Measurements from ENCODE around the gene LYL1.
A peak's percentile ranks its signal among the peaks of the same experiment; 100 is the strongest.

The LYL1 gene

DNA sequence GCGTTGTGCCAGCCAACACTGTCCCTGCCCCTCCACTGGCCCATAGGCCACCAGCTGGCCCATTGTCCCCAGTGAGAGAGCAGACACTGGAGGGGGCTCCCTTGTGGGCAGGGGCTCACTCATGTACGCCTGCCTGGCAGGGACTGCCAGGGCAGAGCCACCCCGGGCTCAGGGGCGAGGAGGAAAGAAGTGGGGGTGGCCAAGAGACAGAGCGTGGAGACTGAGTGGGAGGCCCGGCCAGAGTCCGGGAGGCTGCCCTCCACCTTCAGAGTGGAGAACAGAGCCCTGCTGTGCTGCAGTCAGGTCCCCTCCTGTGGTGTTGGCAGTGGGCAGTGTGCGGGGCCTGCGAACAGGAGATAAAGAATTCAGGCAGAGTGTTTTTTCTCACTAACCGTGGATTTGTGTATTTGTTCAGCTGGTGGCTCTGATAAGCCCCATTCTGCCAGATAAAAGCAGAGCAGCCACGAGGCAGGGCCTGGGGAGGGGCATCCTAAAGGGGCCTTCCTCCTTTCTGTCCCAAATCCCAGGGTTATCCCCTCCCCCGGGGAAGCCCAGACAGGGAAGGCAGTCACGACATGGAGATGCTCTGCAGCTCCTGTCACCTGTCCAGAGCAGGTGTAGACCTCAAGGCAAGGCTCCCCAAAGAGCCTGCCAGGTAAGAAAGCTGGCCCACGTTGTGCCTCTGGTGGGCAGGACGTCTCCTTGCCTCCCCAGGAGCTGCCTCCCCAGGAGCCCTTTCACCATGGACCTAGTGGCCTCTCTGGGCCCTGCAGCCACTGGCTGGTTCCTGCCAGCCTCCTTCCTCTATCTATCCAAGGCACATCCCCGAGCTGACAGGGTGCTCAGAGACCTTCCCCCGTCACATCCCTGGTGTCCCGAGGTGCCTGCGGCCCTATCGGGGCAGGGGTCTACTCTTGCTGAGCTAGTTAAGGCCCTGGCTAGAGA is 33.0 kb downstream of the LYL1 start:
- no peak overlapping the region for H2AFZ ChIP-seq (ENCODE audit: low read length, unreplicated experiment)
- no peaks in the 10 kb centered on the region for H3K4me1 ChIP-seq (ENCODE audit: control insufficient read depth, insufficient read depth, low read length, unreplicated experiment)
- H3K27me3 ChIP-seq (ENCODE audit: insufficient read depth, low read length): no peaks in the 10 kb centered on the region
- no peak overlapping the region for H3K27ac ChIP-seq (ENCODE audit: low read depth, low read length)
- H3K79me2 ChIP-seq (ENCODE audit: control insufficient read depth, insufficient read depth, low read length, unreplicated experiment): peaks cover 17% of the 10 kb centered on the region
- H3K4me3 ChIP-seq (ENCODE audit: low read depth, low read length): no peak overlapping the region
- H3K36me3 ChIP-seq (ENCODE audit: insufficient read depth, low read length): no peaks in the 10 kb centered on the region

DNA sequence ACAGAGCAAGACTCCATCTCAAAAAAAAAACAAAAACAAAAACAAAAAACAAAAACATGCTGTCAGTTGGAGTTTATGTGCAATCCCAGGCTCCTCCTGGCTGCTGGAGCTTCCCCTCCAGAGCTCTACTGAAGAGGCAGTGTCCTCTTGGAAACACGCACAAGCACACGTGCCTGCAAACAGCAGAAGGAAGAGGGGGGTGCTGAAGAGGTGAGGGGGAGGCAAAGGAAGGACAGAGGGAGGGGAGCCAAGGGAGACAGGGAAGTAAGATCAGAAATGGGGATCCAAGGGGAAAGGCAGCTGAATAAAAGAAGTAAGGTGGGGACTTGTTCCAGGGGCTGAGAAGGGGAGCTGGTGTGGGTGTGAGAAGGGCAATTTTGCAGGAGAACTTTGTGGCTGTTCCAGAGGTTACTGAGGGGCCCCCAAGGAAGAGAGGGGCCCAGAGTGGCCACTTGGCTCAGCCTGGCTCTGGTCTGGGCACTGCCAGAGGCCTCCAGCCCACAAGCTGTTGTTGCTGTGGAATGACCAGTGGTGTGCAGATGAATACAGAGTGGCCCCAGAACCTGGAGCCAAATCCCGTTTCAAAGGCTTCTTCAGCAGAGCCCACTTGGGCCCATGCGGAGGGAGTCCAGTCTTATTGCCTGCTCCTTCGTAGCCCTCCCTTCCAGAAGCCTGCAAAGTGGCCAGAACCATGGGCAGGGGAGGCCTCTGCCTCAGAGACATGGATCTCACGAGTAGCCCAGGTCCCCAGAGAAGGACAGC is 34.4 kb downstream of the LYL1 start:
- H3K4me1 ChIP-seq (ENCODE audit: control insufficient read depth, insufficient read depth, low read length, unreplicated experiment): peaks cover under 1% of the 10 kb centered on the region
- H3K36me3 ChIP-seq (ENCODE audit: insufficient read depth, low read length): no peaks in the 10 kb centered on the region
- no peak overlapping the region for H3K27ac ChIP-seq (ENCODE audit: low read depth, low read length)
- no peaks in the 10 kb centered on the region for H3K27me3 ChIP-seq (ENCODE audit: insufficient read depth, low read length)
- no peak overlapping the region for H2AFZ ChIP-seq (ENCODE audit: low read length, unreplicated experiment)
- H3K79me2 ChIP-seq (ENCODE audit: control insufficient read depth, insufficient read depth, low read length, unreplicated experiment): peaks cover 26% of the 10 kb centered on the region
- H3K4me3 ChIP-seq (ENCODE audit: low read depth, low read length): no peak overlapping the region

DNA sequence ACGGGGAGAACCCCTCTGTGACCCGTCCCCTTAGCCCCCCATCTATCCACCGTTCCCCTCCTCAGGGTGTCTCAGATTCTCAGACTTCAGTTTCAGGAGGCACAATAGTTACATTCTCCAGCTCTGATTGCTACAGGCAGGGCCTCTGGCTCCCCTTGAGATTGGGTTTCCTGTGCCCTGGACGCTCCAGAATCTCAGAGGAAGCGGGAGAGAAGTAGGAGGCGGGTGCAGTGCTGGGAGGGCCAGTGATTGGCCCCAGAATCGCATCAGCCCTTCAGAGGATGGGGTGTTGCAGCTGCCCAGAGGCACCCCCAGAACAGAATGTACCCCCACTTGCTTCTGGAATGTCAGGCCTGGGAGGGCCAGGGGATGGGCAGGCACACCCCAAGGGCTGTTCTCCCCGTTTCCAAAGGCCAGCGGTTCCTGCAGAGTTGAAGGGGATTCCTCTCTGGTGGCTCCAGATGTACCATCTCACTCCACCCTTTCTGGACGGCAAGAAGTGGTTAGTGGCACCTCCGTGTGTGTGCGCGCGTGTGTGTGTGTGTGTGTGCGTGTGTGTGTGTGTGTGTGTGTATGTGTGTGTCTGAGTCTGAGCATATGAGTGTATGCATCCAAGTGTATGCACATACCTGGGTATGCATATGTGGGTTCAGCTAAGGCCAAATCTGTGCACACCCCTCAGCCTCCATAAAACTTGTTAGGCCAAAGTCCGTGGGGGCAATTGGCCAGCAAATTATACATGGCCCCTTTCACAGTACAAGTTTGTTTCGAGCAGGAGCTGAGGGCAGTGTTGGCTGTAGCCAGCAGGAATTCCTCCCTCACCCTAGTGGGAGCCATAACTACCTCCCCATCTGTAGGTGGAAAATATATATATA is 35.5 kb downstream of the LYL1 start:
- H3K79me2 ChIP-seq (ENCODE audit: control insufficient read depth, insufficient read depth, low read length, unreplicated experiment): peaks cover 37% of the 10 kb centered on the region
- H3K36me3 ChIP-seq (ENCODE audit: insufficient read depth, low read length): no peaks in the 10 kb centered on the region
- H3K27ac ChIP-seq (ENCODE audit: low read depth, low read length): no peak overlapping the region
- H2AFZ ChIP-seq (ENCODE audit: low read length, unreplicated experiment): no peak overlapping the region
- H3K4me3 ChIP-seq (ENCODE audit: low read depth, low read length): no peak overlapping the region
- peaks cover 3% of the 10 kb centered on the region for H3K4me1 ChIP-seq (ENCODE audit: control insufficient read depth, insufficient read depth, low read length, unreplicated experiment)
- no peaks in the 10 kb centered on the region for H3K27me3 ChIP-seq (ENCODE audit: insufficient read depth, low read length)

DNA sequence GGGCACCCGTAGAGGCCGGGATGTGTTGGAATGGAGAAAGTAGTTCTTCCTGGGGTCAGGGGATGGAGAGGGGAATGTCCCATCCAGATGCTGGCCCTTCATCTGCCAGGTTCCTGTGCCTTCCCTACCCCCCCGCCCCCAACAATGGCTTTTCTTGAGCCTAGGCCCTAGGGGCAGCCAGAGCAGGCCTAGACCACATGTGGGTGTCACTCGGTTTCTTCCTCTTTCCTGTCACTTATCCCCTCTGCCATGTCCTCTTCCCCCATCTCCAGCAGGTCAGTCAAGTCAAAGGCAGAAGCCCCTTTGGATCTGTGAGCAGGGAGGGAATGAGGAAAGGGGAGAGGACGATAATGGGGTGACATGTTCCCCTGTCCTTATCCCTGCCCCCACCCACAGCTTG is 36.4 kb downstream of the LYL1 start:
- no peaks in the 10 kb centered on the region for H3K27me3 ChIP-seq (ENCODE audit: insufficient read depth, low read length)
- no peak overlapping the region for H3K4me3 ChIP-seq (ENCODE audit: low read depth, low read length)
- peaks cover 43% of the 10 kb centered on the region for H3K79me2 ChIP-seq (ENCODE audit: control insufficient read depth, insufficient read depth, low read length, unreplicated experiment)
- peaks cover 9% of the 10 kb centered on the region for H3K4me1 ChIP-seq (ENCODE audit: control insufficient read depth, insufficient read depth, low read length, unreplicated experiment)
- H3K27ac ChIP-seq (ENCODE audit: low read depth, low read length): no peak overlapping the region
- no peak overlapping the region for H2AFZ ChIP-seq (ENCODE audit: low read length, unreplicated experiment)
- no peaks in the 10 kb centered on the region for H3K36me3 ChIP-seq (ENCODE audit: insufficient read depth, low read length)

DNA sequence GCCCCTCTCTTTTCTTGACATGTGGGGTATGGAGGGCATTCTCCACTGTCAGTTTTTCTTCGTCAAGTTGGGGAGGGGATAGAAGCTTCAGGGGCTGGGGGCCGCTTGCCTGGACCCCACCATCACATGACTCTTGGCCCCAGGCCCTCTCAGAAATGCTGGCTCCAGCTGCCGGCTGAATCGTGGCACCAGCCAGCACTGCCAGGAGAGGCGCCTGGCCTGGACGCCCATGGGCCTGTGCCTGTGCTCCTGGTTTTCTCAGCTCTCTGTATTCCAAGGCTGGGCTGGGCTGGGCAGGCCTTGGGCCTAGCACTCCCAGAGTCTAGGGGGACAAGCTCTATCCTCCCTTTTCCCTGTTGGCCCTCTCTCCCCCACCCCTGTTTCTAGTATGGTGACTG is 38.6 kb downstream of the LYL1 start:
- no peaks in the 10 kb centered on the region for H3K36me3 ChIP-seq (ENCODE audit: insufficient read depth, low read length)
- no peak overlapping the region for H3K27ac ChIP-seq (ENCODE audit: low read depth, low read length)
- H3K27me3 ChIP-seq (ENCODE audit: insufficient read depth, low read length): no peaks in the 10 kb centered on the region
- no peak overlapping the region for H3K4me3 ChIP-seq (ENCODE audit: low read depth, low read length)
- H3K79me2 ChIP-seq (ENCODE audit: control insufficient read depth, insufficient read depth, low read length, unreplicated experiment): peaks cover 56% of the 10 kb centered on the region
- peaks cover 26% of the 10 kb centered on the region for H3K4me1 ChIP-seq (ENCODE audit: control insufficient read depth, insufficient read depth, low read length, unreplicated experiment)
- no peak overlapping the region for H2AFZ ChIP-seq (ENCODE audit: low read length, unreplicated experiment)

DNA sequence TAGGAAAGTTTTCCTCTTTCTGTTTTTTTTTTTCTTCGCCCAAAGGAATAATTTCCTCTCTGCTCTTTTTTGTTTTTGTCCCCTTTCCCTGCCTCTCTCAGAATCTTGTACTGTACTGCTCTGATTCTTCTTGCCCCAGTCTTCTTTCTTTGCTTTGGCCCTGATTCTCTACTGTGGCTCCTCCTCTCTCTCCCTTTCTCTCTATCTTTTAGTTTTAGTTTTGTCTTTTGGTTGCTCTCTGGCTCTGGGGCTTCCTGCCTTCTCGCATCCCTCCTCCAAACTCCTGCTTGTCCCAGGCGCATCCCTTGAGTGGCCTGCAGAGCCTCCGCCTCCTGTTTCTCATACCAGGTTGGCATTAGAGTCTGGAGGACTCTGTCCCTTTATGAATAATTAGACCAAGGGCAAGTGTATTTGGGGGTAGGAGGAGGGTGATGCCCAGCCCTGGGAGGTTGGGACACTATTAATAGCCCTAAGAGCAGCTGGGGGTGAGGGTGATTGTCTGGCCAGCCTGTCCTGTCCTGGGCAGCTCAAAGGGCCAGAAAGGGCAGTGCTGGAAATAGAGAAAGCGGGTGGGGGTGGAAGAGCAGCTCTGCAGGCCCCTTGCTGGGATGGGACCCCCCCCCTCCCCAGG is 39.1 kb downstream of the LYL1 start:
- H3K4me1 ChIP-seq (ENCODE audit: control insufficient read depth, insufficient read depth, low read length, unreplicated experiment): peaks cover 26% of the 10 kb centered on the region
- no peaks in the 10 kb centered on the region for H3K27me3 ChIP-seq (ENCODE audit: insufficient read depth, low read length)
- H3K27ac ChIP-seq (ENCODE audit: low read depth, low read length): no peak overlapping the region

DNA sequence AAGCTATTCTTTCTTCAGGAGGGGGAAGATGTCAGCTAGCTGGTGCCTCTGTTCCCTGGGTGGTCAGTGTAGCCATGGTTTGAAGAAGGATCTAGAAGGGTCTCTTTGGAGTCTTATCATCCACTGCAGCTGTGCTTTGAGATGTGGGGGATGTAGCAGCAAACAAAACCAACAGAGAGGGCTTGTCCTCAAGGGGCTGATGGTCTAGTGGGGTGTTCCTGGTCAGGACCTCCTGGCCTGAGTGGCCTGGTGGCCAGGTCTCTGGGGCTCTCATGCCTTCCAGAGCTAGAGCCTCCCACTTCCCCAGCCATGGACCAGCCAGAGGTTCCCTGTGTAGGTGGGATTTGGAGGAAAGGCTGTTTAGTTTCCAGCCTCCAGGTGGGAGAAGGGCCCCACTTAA is 40.3 kb downstream of the LYL1 start:
- Histone ChIP-seq H3K36me3 (ENCODE audit: insufficient read depth, low read length) (no peaks in the 10 kb centered on the region), H3K79me2 (ENCODE audit: control insufficient read depth, insufficient read depth, low read length, unreplicated experiment) (peaks cover 59% of the 10 kb centered on the region), H2AFZ (ENCODE audit: low read length, unreplicated experiment) (no peak overlapping the region), H3K4me3 (ENCODE audit: low read depth, low read length) (no peak overlapping the region), H3K27me3 (ENCODE audit: insufficient read depth, low read length) (no peaks in the 10 kb centered on the region), H3K4me1 (ENCODE audit: control insufficient read depth, insufficient read depth, low read length, unreplicated experiment) (peaks cover 26% of the 10 kb centered on the region), H3K27ac (ENCODE audit: low read depth, low read length) (no peak overlapping the region)

More for the DNA sequence above, 39.1 kb downstream of the LYL1 start:
- no peak overlapping the region for H2AFZ ChIP-seq (ENCODE audit: low read length, unreplicated experiment)
- no peaks in the 10 kb centered on the region for H3K36me3 ChIP-seq (ENCODE audit: insufficient read depth, low read length)
- H3K79me2 ChIP-seq (ENCODE audit: control insufficient read depth, insufficient read depth, low read length, unreplicated experiment): peaks cover 61% of the 10 kb centered on the region
- H3K4me3 ChIP-seq (ENCODE audit: low read depth, low read length): no peak overlapping the region

DNA sequence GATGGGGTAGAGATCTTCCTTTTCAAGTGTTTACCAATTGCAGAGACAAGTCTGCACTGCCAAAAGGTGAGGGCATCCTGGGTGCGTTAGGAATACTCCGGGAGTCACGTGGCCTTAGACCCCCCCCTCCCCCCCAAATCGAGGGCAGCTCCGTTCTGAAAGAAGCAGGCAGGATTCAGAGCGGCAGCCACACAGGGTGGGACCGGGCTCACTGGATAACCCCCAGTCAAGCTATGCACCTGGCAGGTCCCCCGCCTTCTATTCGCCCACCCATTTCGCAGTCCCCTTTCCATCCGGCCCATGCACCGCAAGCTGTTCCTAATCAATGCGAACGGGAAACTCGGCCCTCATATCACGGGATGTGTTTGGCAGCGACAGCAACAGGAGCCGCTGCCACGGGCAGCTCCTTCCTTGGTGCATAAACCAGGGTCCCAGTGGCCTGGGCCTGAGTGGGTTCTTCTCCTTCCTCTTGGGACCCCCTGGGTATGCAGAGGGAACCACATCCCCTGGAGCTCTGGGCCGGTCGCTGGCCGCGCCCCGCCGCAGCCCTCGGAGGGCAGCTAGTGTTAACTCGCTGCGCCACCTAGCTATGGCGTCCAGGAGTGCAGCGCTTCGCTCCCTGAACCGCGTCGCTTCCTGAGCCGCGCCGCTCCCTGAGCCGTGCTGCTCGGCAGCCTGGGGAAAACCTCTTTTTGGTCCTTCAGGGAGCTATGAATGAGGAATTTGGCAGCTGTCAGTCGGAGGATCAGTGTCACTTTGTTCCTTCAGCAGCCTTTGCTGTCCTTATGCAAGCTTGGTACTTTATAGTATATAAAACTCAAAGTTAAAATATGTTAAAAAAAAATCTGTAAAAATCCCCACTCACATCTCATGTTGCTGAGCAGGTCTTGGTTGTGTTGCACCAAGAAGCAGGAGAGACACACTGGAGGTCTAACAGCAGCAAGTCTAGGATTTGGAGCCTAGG is 41.4 kb downstream of the LYL1 start:
- Histone ChIP-seq H2AFZ (ENCODE audit: low read length, unreplicated experiment) (peak overlapping the region; percentile 25), H3K27ac (ENCODE audit: low read depth, low read length) (no peak overlapping the region), H3K36me3 (ENCODE audit: insufficient read depth, low read length) (no peaks in the 10 kb centered on the region), H3K79me2 (ENCODE audit: control insufficient read depth, insufficient read depth, low read length, unreplicated experiment) (peaks cover 65% of the 10 kb centered on the region), H3K4me1 (ENCODE audit: control insufficient read depth, insufficient read depth, low read length, unreplicated experiment) (peaks cover 36% of the 10 kb centered on the region), H3K27me3 (ENCODE audit: insufficient read depth, low read length) (no peaks in the 10 kb centered on the region), H3K4me3 (ENCODE audit: low read depth, low read length) (peak overlapping the region; percentile 75)

DNA sequence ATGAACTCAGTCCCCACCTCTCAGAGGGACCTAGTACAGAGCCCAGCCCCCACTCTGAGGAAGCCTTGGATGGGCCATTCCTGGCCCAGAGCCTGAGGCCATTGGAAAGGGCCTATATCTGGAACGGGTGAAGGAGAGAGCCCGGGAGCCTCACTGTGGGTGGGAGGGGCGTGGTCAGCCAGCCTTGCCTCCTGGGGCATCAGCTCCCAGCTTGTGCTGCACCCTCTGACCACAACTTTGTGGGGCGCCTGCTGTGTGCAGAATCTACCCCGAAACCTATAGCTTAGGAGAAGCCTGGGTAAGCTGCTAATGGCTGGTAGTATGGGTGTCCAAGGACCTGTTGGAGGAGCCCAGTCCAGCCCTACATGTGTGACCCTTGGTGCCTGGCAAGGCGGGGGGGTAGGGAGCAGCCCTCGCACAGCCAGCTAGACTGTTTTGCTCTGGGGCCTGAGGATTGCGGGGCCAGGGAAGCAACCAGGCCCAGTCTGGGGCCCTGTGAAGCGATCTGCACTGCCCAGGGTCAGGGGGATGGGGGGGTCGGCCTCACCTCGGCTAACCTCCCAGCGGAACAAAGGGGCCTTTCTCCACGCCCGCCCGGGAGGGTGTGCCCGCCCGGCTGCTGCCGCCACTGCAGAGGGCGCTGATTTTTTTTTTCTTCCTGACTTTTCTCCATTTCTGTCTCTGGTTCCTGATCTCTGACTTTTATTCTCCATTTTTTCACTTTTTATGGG is 42.3 kb downstream of the LYL1 start:
- Histone ChIP-seq H2AFZ (ENCODE audit: low read length, unreplicated experiment) (no peak overlapping the region), H3K27me3 (ENCODE audit: insufficient read depth, low read length) (no peaks in the 10 kb centered on the region), H3K79me2 (ENCODE audit: control insufficient read depth, insufficient read depth, low read length, unreplicated experiment) (peaks cover 63% of the 10 kb centered on the region), H3K4me3 (ENCODE audit: low read depth, low read length) (peak overlapping the region; percentile 75; the same call in 1 of the 2 replicates), H3K27ac (ENCODE audit: low read depth, low read length) (no peak overlapping the region), H3K36me3 (ENCODE audit: insufficient read depth, low read length) (no peaks in the 10 kb centered on the region), H3K4me1 (ENCODE audit: control insufficient read depth, insufficient read depth, low read length, unreplicated experiment) (peaks cover 44% of the 10 kb centered on the region)

All from ACC112 (cell line).